ENCODE results near the gene PRSS1.

DNA sequence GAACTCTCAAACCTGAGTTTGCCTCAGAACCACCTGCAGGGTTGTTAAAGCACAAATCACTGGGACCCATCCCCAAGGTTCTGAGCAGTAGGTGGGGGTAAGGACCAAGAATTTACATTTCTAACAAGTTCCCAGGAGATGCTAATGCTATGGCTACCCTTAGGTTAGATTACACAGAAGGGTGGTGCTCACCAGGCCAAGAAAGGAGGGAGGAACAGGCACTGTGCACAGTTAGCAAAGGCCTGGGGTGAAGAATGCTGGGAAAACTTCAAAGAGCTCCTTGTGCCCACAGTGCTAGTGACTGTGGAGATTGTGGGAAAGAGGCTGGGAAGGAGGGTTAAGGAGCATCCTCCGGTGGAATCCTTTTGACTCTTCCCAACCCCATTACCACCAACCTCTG lies 12.8 kb downstream of the PRSS1 start:
- no peak for TF ChIP-seq POLR2A (IDR thresholded peaks at IDR 0.05; ENCODE audit: low read depth, low read length)
- TF ChIP-seq GATA2 (IDR thresholded peaks at IDR 0.05; ENCODE audit: insufficient read depth, insufficient read length, low read depth, low read length), result no peak
- no peak for TF ChIP-seq MAX (IDR thresholded peaks at IDR 0.05; ENCODE audit: insufficient read depth, insufficient read length)
- TF ChIP-seq EZH2 (IDR thresholded peaks at IDR 0.05; ENCODE audit: borderline replicate concordance, low read depth, low read length, severe bottlenecking), result no peak

Data from endothelial cell of umbilical vein (primary cell).